OCI-M2 (cell line): ENCODE data around the gene WIPI1.

Experiments used
- DNase-seq: peaks from one replicate; lab custom pipeline; 2025; ENCODE audit not compliant: unreplicated experiment; lab: John Stamatoyannopoulos, UW

WIPI1 gene

GRCh38 chr17:68439656-68440290 lies 17.5 kb downstream of the WIPI1 start:
- DNase-seq: no peak

GRCh38 chr17:68437979-68438822 lies 19.1 kb downstream of the WIPI1 start:
- no peak for DNase-seq

- peak; percentile 35 for DNase-seq
Observed at GRCh38 chr17:68435876-68436842, 21.1 kb downstream of the WIPI1 start.

- no peak for DNase-seq
Observed at GRCh38 chr17:68435361-68435760, 21.9 kb downstream of the WIPI1 start.

GRCh38 chr17:68433911-68434508 lies 23.3 kb downstream of the WIPI1 start:
- no peak for DNase-seq

- DNase-seq: no peak
Observed at GRCh38 chr17:68433211-68433610, 24.1 kb downstream of the WIPI1 start.

- no peak for DNase-seq
Observed at GRCh38 chr17:68432086-68432864, 25.0 kb downstream of the WIPI1 start.

- DNase-seq: no peak
Observed at GRCh38 chr17:68431661-68432071, 25.6 kb downstream of the WIPI1 start.

GRCh38 chr17:68431045-68431608 lies 26.2 kb downstream of the WIPI1 start:
- no peak for DNase-seq

- DNase-seq: no peak
Observed at GRCh38 chr17:68429881-68430280, 27.4 kb downstream of the WIPI1 start.

- DNase-seq: no peak
Observed at GRCh38 chr17:68428498-68429172, 28.7 kb downstream of the WIPI1 start.

GRCh38 chr17:68427575-68427974 lies 29.7 kb downstream of the WIPI1 start:
- DNase-seq: no peak

GRCh38 chr17:68425979-68426378 lies 31.3 kb downstream of the WIPI1 start:
- DNase-seq: no peak

GRCh38 chr17:68424861-68425260 lies 32.4 kb downstream of the WIPI1 start:
- no peak for DNase-seq

- DNase-seq: no peak
Observed at GRCh38 chr17:68424203-68424602, 33.1 kb downstream of the WIPI1 start.

- no peak for DNase-seq
Observed at GRCh38 chr17:68423251-68423650, 34.0 kb downstream of the WIPI1 start.

- no peak for DNase-seq
Observed at GRCh38 chr17:68422821-68423220, 34.5 kb downstream of the WIPI1 start.

- DNase-seq: no peak
Observed at GRCh38 chr17:68421486-68421885, 35.8 kb downstream of the WIPI1 start.

GRCh38 chr17:68420065-68420464 lies 37.2 kb downstream of the WIPI1 start:
- DNase-seq: no peak
